ENCODE results near the gene PXYLP1.
A peak's percentile ranks its signal among the peaks of the same experiment; 100 is the strongest.

The PXYLP1 gene

DNA sequence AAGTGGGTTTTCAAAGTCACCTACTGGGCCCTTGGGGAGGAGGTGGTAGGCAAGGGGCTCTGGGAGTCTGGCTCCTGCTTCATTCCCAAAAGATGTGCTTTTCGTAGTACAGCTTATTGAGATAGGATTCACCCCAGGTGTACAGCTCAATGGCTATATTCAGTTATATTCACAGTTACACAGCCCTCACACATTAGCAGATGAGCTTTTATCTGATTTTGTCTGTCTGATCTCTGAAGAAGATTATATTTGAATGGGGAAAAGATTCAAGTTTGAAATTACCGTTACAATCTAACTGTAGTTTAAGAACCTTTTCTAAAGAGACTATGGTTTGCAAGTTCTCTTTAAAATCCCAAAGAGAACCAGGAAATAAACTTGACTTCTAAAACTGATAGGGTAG is 27.3 kb downstream of the PXYLP1 start:
- H3K4me1 ChIP-seq (ENCODE audit: control insufficient read depth in 1 of 2, insufficient read depth in 2 of 2, low read length in 2 of 2) = no peaks in the 10 kb centered on the region
- H3K9ac ChIP-seq (ENCODE audit: low read length) = no peak overlapping the region
- H4K12ac ChIP-seq (ENCODE audit: low read depth, low read length) = no peak overlapping the region
- H4K8ac ChIP-seq (ENCODE audit: low read depth, low read length) = no peak overlapping the region
- no peak overlapping the region for H2BK12ac ChIP-seq (ENCODE audit: low read length)
- no peak overlapping the region for H3K14ac ChIP-seq (ENCODE audit: low read length)
- H3K36me3 ChIP-seq (ENCODE audit: control insufficient read depth in 1 of 2, insufficient read depth in 2 of 2, low read length in 2 of 2) = no peaks in the 10 kb centered on the region
- H3K79me1 ChIP-seq (ENCODE audit: low read length) = no peaks in the 10 kb centered on the region
- no peak overlapping the region for H3K4ac ChIP-seq (ENCODE audit: low read depth, low read length)
- no peaks in the 10 kb centered on the region for H3K79me2 ChIP-seq (ENCODE audit: control insufficient read depth, insufficient read depth, low read length, poor library complexity)
- no peaks in the 10 kb centered on the region for H3K27me3 ChIP-seq (ENCODE audit: insufficient read depth, low read length)
- H3K9me3 ChIP-seq (ENCODE audit: insufficient read depth, low read depth, low read length) = no peaks in the 10 kb centered on the region
- no CpG with 5 or more reads among the region's 2 CpGs for WGBS (ENCODE audit: extremely low coverage, insufficient coverage, insufficient read length)
- H4K91ac ChIP-seq (ENCODE audit: low read depth, low read length) = no peak overlapping the region
- no peak overlapping the region for H2AFZ ChIP-seq (ENCODE audit: insufficient read depth, low read length, poor library complexity)
- no peak overlapping the region for H3K18ac ChIP-seq (ENCODE audit: low read length)
- H3K4me2 ChIP-seq (ENCODE audit: low read length) = no peak overlapping the region
- H3K23ac ChIP-seq (ENCODE audit: low read length) = no peak overlapping the region
- H2BK5ac ChIP-seq (ENCODE audit: low read depth, low read length, poor library complexity) = no peak overlapping the region
- H2BK120ac ChIP-seq (ENCODE audit: insufficient read depth, low read length, poor library complexity) = no peak overlapping the region
- no peak overlapping the region for H2AK5ac ChIP-seq (ENCODE audit: low read length)
- H3K4me3 ChIP-seq (ENCODE audit: low read depth, low read length) = no peak overlapping the region
- no peak for DNase-seq
- no peak overlapping the region for H3K27ac ChIP-seq (ENCODE audit: low read depth, low read length)

DNA sequence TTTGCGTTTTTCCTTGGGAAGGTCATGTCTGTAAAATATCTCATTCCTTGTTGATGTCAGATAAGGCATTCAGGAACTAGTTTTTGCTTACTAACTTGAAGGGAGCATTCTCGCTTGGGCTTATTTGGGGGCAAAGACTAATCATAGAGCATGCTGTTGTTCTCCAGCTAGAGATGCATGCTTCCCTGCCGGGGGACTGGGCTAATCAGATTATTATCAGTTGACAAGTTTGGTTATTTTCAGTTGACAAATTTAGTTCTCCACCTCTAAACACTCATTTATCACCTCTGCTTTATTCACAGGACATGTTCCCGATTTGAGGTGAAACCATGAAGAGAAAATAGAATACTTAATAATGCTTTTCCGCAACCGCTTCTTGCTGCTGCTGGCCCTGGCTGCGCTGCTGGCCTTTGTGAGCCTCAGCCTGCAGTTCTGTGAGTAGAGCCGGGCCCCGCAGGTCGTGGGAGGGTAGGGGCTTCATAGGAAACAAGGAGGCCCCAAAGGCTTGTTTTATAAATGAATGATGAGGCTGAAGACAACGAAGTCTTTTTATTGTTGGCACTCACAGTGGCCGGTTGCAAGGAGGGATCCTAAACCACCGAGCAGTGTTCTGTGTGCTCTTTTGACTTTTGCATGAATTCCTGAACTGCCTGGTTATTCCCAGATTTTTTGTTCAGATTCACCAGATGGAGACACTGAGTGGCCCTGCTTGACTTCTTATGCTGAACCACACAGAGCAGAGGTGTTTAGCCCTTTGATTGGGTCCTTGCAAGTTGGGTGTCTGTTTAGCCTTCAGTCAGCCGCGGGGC is 28.4 kb downstream of the PXYLP1 start:
- Histone ChIP-seq H3K23ac (ENCODE audit: low read length) (no peak overlapping the region), H4K91ac (ENCODE audit: low read depth, low read length) (no peak overlapping the region), H2BK120ac (ENCODE audit: insufficient read depth, low read length, poor library complexity) (no peak overlapping the region), H3K27me3 (ENCODE audit: insufficient read depth, low read length) (no peaks in the 10 kb centered on the region), H3K14ac (ENCODE audit: low read length) (no peak overlapping the region), H2AFZ (ENCODE audit: insufficient read depth, low read length, poor library complexity) (no peak overlapping the region), H3K79me2 (ENCODE audit: control insufficient read depth, insufficient read depth, low read length, poor library complexity) (no peaks in the 10 kb centered on the region), H2BK12ac (ENCODE audit: low read length) (no peak overlapping the region), H4K12ac (ENCODE audit: low read depth, low read length) (no peak overlapping the region), H3K18ac (ENCODE audit: low read length) (no peak overlapping the region), H2BK5ac (ENCODE audit: low read depth, low read length, poor library complexity) (no peak overlapping the region), H3K27ac (ENCODE audit: low read depth, low read length) (no peak overlapping the region), H3K79me1 (ENCODE audit: low read length) (no peaks in the 10 kb centered on the region), H3K4me1 (ENCODE audit: control insufficient read depth in 1 of 2, insufficient read depth in 2 of 2, low read length in 2 of 2) (no peaks in the 10 kb centered on the region), H3K4me2 (ENCODE audit: low read length) (no peak overlapping the region), H2AK5ac (ENCODE audit: low read length) (no peak overlapping the region), H4K8ac (ENCODE audit: low read depth, low read length) (no peak overlapping the region), H3K36me3 (ENCODE audit: control insufficient read depth in 1 of 2, insufficient read depth in 2 of 2, low read length in 2 of 2) (no peaks in the 10 kb centered on the region), H3K4ac (ENCODE audit: low read depth, low read length) (no peak overlapping the region), H3K9me3 (ENCODE audit: insufficient read depth, low read depth, low read length) (no peaks in the 10 kb centered on the region), H3K4me3 (ENCODE audit: low read depth, low read length) (no peak overlapping the region), H3K9ac (ENCODE audit: low read length) (no peak overlapping the region)
- no CpG with 5 or more reads among the region's 15 CpGs for WGBS (ENCODE audit: extremely low coverage, insufficient coverage, insufficient read length)
- peak in 1 of 2 donors; percentile 58 for DNase-seq

DNA sequence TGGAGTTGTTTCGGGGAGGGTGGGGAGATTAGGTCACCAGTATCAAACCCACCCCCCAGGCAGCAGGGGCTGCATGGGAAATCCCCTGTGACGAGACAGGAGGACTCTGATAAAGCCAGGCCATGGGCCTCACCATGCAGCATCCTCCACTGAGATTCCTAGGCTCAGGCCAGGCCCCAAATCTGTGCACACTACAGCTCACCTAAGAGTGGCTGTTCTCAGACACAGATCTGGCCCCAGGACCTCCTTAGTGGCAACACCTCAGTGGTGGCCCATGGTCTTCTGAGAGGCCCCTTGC is 29.0 kb downstream of the PXYLP1 start:
- Histone ChIP-seq H3K9me3 (ENCODE audit: insufficient read depth, low read depth, low read length) (no peaks in the 10 kb centered on the region), H2AFZ (ENCODE audit: insufficient read depth, low read length, poor library complexity) (no peak overlapping the region), H3K79me1 (ENCODE audit: low read length) (no peaks in the 10 kb centered on the region), H3K4me2 (ENCODE audit: low read length) (no peak overlapping the region), H3K14ac (ENCODE audit: low read length) (no peak overlapping the region), H4K8ac (ENCODE audit: low read depth, low read length) (no peak overlapping the region), H3K4me1 (ENCODE audit: control insufficient read depth in 1 of 2, insufficient read depth in 2 of 2, low read length in 2 of 2) (no peaks in the 10 kb centered on the region), H3K4me3 (ENCODE audit: low read depth, low read length) (no peak overlapping the region), H4K91ac (ENCODE audit: low read depth, low read length) (no peak overlapping the region), H3K36me3 (ENCODE audit: control insufficient read depth in 1 of 2, insufficient read depth in 2 of 2, low read length in 2 of 2) (no peaks in the 10 kb centered on the region), H2BK120ac (ENCODE audit: insufficient read depth, low read length, poor library complexity) (no peak overlapping the region), H2BK12ac (ENCODE audit: low read length) (no peak overlapping the region), H3K23ac (ENCODE audit: low read length) (no peak overlapping the region), H2BK5ac (ENCODE audit: low read depth, low read length, poor library complexity) (no peak overlapping the region), H2AK5ac (ENCODE audit: low read length) (no peak overlapping the region), H3K9ac (ENCODE audit: low read length) (no peak overlapping the region), H4K12ac (ENCODE audit: low read depth, low read length) (no peak overlapping the region), H3K27ac (ENCODE audit: low read depth, low read length) (no peak overlapping the region), H3K79me2 (ENCODE audit: control insufficient read depth, insufficient read depth, low read length, poor library complexity) (no peaks in the 10 kb centered on the region), H3K18ac (ENCODE audit: low read length) (no peak overlapping the region), H3K27me3 (ENCODE audit: insufficient read depth, low read length) (no peaks in the 10 kb centered on the region), H3K4ac (ENCODE audit: low read depth, low read length) (no peak overlapping the region)
- DNase-seq = no peak
- no CpG with 5 or more reads among the region's 2 CpGs for WGBS (ENCODE audit: extremely low coverage, insufficient coverage, insufficient read length)

DNA sequence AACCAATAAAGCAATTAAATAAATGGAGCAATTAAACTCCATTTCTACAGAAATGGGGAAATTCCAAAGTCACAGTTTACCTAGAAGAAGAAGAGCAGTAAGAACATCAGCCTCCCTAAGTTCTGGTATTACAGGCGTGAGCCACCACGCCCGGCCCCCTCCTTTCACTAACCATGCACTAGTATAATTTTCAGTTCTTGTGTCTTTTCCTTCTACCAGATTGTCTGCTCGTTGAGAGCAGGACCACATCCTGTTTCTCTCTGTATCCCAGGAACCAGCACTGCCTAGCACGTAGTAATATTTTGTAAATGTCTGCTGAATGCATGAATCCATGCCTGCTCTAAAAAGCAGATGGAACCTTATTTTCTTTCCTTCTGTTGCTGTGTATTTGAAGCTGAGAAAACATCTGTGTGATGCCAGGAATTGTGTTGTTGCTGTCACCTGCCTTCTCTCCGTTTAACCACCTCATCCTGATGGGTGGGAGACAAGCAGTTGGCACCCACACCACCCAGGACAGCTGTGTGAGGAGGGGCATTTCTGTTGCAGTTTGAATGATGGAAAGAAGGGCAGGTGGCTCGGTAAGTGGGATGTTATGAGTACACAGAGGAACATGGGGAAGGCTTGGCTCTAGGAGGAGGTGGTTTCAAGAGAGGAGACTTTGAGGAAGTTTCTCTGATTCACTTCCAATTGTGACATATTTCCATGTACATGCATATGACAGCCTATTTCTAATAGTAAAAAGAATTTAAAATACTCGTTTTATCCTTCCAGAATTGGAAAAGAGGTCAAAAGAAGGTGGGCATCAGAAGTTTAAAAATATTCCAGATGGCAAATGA is 30.1 kb downstream of the PXYLP1 start:
- no peaks in the 10 kb centered on the region for H3K79me2 ChIP-seq (ENCODE audit: control insufficient read depth, insufficient read depth, low read length, poor library complexity)
- H2AK5ac ChIP-seq (ENCODE audit: low read length) = no peak overlapping the region
- H3K27me3 ChIP-seq (ENCODE audit: insufficient read depth, low read length) = no peaks in the 10 kb centered on the region
- no CpG with 5 or more reads among the region's 8 CpGs for WGBS (ENCODE audit: extremely low coverage, insufficient coverage, insufficient read length)
- H3K4me3 ChIP-seq (ENCODE audit: low read depth, low read length) = no peak overlapping the region
- H2BK5ac ChIP-seq (ENCODE audit: low read depth, low read length, poor library complexity) = no peak overlapping the region
- H4K12ac ChIP-seq (ENCODE audit: low read depth, low read length) = no peak overlapping the region
- no peak overlapping the region for H4K8ac ChIP-seq (ENCODE audit: low read depth, low read length)
- H3K9me3 ChIP-seq (ENCODE audit: insufficient read depth, low read depth, low read length) = no peaks in the 10 kb centered on the region
- no peak overlapping the region for H3K14ac ChIP-seq (ENCODE audit: low read length)
- H2AFZ ChIP-seq (ENCODE audit: insufficient read depth, low read length, poor library complexity) = no peak overlapping the region
- no peak for DNase-seq
- H4K91ac ChIP-seq (ENCODE audit: low read depth, low read length) = no peak overlapping the region
- H3K36me3 ChIP-seq (ENCODE audit: control insufficient read depth in 1 of 2, insufficient read depth in 2 of 2, low read length in 2 of 2) = no peaks in the 10 kb centered on the region
- no peak overlapping the region for H3K4me2 ChIP-seq (ENCODE audit: low read length)
- no peak overlapping the region for H3K4ac ChIP-seq (ENCODE audit: low read depth, low read length)
- no peak overlapping the region for H3K27ac ChIP-seq (ENCODE audit: low read depth, low read length)
- H3K9ac ChIP-seq (ENCODE audit: low read length) = no peak overlapping the region
- no peak overlapping the region for H2BK12ac ChIP-seq (ENCODE audit: low read length)
- no peaks in the 10 kb centered on the region for H3K4me1 ChIP-seq (ENCODE audit: control insufficient read depth in 1 of 2, insufficient read depth in 2 of 2, low read length in 2 of 2)
- H3K79me1 ChIP-seq (ENCODE audit: low read length) = no peaks in the 10 kb centered on the region
- H3K18ac ChIP-seq (ENCODE audit: low read length) = no peak overlapping the region
- H2BK120ac ChIP-seq (ENCODE audit: insufficient read depth, low read length, poor library complexity) = no peak overlapping the region
- H3K23ac ChIP-seq (ENCODE audit: low read length) = no peak overlapping the region

All from trophoblast cell (in vitro differentiated cells and primary cell).